ENCODE measurements around the gene RPS26. TPM values are rescaled to one million over a fixed set of nuclear protein-coding genes. Genes with fewer than 3 reads are reported as not detected.
"Not testable (repeated sequence)": the region's sequence is repeated elsewhere in the genome, so short reads cannot be mapped to it uniquely, and the experiment has no call there.

The RPS26 gene
- total RNA-seq, 6 experiments from 2014 or later = 40.7 to 151 (median 52.1) TPM

DNA sequence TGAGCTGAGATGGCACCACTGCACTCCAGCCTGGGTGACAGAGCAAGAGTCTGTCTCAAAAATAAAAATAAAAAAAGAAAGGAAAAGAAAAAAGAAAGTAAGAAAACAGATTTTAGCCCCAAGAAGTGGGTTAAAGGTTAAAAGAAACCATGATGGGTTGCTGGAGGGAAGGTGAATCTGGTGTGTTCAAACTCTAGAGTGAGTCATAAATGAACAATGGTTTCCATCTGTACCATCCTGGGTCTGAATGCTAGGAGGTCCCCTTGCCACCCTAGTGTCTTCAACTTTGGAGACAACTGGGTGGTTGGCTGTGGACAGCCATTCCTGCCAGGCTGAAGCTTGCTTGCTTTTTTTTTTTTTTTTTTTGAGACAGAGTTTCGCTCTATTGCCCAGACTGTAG, 1.6 kb upstream of the RPS26 start:
- peaks cover 21% of the 10 kb centered on the region for H3K36me3 Mint-ChIP-seq (ENCODE audit: low read depth)
- no peak for TF ChIP-seq CTCF (IDR thresholded peaks at IDR 0.05)
- H3K4me1 Mint-ChIP-seq (ENCODE audit: low read depth) = peaks cover 28% of the 10 kb centered on the region
- peaks cover 10% of the 10 kb centered on the region for H3K9me3 Mint-ChIP-seq
- no peak overlapping the region for H3K27ac Mint-ChIP-seq
- DNase-seq = no peak
- no peak overlapping the region for H3K4me3 Mint-ChIP-seq
- H3K27me3 Mint-ChIP-seq (ENCODE audit: insufficient read depth) = peaks cover 5% of the 10 kb centered on the region

DNA sequence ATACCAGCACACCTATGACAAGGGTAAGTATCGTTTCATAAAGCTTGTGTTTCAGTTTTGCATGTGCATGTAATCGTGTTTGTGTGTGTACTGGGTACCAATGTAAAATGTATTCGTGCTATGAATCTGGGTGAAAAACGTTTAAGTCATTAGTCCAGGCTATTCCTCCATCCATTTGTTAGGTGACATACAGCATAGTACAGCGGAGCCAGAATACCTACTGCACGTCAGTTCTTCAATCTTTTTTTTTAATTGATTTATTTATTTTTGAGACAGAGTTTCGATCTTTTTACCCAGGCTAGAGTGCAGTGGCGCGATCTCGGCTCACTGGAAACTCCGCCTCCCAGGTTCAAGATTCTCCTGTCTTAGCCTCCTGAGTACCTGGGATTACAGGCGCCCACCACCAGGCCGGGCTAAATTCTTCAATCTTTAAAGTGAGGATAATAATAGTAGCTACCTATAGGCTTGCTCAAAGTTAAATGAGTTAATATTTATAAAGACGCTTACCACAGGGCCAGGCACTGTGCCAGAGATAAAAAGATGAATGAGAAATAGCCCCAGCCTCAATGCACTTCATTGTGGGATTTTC, 661 bp upstream of the RPS26 start:
- Mint-ChIP-seq H3K4me3 (peak overlapping the region; percentile 99), H3K27ac (peak overlapping the region; percentile 97), H3K9me3 (peaks cover 10% of the 10 kb centered on the region), H3K4me1 (ENCODE audit: low read depth) (peaks cover 29% of the 10 kb centered on the region), H3K27me3 (ENCODE audit: insufficient read depth) (peaks cover 5% of the 10 kb centered on the region), H3K36me3 (ENCODE audit: low read depth) (peaks cover 25% of the 10 kb centered on the region)
- no peak for DNase-seq
- no peak for TF ChIP-seq CTCF (IDR thresholded peaks at IDR 0.05)

- not testable (repeated sequence) for H3K27me3 Mint-ChIP-seq (ENCODE audit: insufficient read depth); H3K9me3 Mint-ChIP-seq; DNase-seq
- Mint-ChIP-seq H3K4me3 (peak overlapping the region; percentile 99), H3K36me3 (ENCODE audit: low read depth) (peaks cover 25% of the 10 kb centered on the region), H3K4me1 (ENCODE audit: low read depth) (peaks cover 42% of the 10 kb centered on the region), H3K27ac (peak overlapping the region; percentile 97)
These were observed 704 bp downstream of the RPS26 start for GRCh38 chr12:56042430-56042813.

DNA sequence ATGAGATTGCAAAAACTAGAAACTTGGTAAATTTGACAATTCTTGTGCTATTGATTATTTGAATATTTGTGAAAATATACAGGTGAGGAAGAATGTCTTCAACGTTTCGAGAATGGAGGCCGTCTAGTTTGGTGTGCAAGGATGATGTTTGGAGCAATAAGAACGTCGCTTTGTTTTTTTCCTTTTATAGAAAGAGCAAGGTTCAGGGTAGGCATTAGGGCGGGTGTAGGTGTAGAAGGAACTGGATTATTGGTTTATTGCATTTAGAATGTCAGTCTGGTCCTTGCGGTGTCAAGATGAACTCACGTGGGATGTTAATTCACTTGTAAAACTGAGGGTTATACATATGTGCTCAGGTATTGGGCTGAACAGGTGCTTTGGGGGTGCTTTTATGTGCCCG, 1.1 kb downstream of the RPS26 start:
- H3K36me3 Mint-ChIP-seq (ENCODE audit: low read depth) = peaks cover 25% of the 10 kb centered on the region
- peak overlapping the region; percentile 97 for H3K27ac Mint-ChIP-seq
- peaks cover 42% of the 10 kb centered on the region for H3K4me1 Mint-ChIP-seq (ENCODE audit: low read depth)
- H3K4me3 Mint-ChIP-seq = peak overlapping the region; percentile 99
- DNase-seq = no peak
- H3K27me3 Mint-ChIP-seq (ENCODE audit: insufficient read depth) = peaks cover 5% of the 10 kb centered on the region
- no peak for TF ChIP-seq CTCF (IDR thresholded peaks at IDR 0.05)
- peaks cover 10% of the 10 kb centered on the region for H3K9me3 Mint-ChIP-seq

DNA sequence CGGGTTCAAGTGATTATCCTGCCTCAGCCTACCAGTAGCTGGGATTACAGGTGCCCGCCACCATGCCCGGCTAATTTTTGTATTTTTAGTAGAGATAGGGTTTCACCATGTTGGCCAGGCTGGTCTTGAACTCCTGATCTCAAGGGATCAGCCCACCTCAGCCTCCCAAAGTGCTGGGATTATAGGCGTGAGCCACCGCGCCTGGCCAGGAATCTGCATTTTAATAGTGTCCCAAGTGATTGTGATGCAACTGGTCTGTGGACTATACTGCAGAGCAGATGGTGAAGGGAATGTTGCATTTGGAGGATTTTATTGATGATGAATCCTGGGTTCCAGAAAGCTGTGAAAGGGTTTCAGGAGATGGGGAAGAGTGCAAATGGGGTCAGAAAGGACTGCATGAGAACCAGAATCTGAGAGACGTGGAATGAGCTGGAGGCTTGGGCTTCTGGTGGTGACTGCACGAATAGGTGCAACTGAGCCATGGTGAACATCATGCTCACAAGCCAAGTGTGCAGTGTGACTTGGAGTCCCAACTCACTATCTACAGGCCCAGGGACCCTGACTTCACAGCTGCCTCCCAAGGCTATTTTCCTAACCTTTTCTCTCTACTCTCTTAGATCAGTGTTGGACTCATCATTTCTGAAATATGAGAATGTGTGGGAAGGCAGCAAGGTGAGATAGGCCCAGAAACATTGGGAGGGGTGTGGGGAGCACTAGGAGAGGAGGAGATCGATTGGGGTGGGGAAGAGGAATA, 4.5 kb downstream of the RPS26 start:
- Mint-ChIP-seq H3K4me3 (peak overlapping the region; percentile 45; the same call in 1 of the 2 replicates), H3K27ac (peak overlapping the region; percentile 86)
- peak; percentile 1 for DNase-seq

More for the DNA sequence above, 4.5 kb downstream of the RPS26 start:
- Mint-ChIP-seq H3K27me3 (ENCODE audit: insufficient read depth) (peaks cover 5% of the 10 kb centered on the region), H3K4me1 (ENCODE audit: low read depth) (peaks cover 33% of the 10 kb centered on the region), H3K9me3 (peaks cover 10% of the 10 kb centered on the region), H3K36me3 (ENCODE audit: low read depth) (peaks cover 25% of the 10 kb centered on the region)
- TF ChIP-seq CTCF (IDR thresholded peaks at IDR 0.05) = no peak
